Urothelium cell line (cell line): ENCODE results near the gene RBM19.
"Not testable (repeated sequence)": the region's sequence is repeated elsewhere in the genome, so short reads cannot be mapped to it uniquely, and the experiment has no call there.

Experiments used
- DNase-seq: peaks from one replicate; pipeline ENCODE4 v3.0.0; 2011; ENCODE audit warnings: low spot score, mixed read lengths
- FAIRE-seq: peaks from 2 replicates; lab custom pipeline; 2011; peaks lifted over from hg19 to GRCh38; lab: Jason Lieb, UNC

RBM19 gene

DNA sequence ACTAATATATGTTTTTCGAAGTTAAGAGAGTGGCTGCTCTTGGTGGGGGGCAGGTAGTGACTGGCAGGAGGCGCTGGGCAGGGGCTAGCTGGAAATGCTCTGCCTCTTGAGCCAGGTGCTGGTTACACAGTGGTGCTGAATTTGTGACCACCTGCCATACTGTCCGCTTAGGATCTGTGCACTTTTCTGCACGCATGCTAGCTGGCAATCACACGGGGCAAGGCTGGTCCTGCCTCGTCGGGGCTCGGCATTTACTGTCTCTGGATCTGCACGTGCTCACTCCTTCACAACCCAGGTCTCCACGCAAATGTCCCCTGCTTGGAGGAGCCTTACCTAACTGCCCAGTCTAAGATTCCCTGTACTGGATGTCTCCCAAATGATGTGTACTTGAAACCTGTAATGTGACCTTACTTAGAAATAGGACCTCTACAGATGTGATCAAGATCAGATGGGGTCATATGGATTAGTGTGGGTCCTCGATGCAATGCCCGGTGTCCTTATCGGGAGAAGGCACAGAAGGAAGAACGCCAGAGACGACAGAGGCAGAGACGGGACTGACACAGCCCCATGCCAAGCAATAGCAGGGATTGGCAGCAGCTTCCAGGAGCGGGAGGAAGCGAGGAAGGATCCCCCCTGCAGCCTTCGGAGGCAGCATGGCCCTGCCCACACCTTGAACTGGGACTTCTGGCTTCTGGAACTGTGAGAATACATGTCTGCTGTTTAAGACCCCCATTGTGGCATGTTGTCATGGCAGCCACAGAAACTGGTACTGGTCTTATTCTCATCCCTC is 59.5 kb downstream of the RBM19 start:
- DNase-seq = no peak
- FAIRE-seq = no peak

DNA sequence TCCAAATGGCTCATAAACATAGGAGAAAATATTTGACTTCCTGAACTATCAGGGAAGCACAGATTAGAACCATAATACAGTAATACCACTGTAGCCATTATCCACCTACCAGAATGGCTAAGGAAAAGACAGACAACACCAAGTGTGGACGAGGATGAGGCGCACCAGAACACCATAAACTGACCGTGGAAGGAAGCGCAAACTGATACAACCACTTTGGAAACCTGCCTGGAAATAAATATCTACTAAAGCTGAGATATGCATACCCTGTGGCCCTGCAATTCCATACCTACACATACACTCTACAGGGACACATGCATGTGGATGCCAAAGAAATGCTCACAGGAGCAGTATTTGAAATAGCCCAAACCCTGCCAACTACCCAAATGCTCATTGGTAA is 60.3 kb downstream of the RBM19 start:
- no peak for FAIRE-seq
- no peak for DNase-seq

DNA sequence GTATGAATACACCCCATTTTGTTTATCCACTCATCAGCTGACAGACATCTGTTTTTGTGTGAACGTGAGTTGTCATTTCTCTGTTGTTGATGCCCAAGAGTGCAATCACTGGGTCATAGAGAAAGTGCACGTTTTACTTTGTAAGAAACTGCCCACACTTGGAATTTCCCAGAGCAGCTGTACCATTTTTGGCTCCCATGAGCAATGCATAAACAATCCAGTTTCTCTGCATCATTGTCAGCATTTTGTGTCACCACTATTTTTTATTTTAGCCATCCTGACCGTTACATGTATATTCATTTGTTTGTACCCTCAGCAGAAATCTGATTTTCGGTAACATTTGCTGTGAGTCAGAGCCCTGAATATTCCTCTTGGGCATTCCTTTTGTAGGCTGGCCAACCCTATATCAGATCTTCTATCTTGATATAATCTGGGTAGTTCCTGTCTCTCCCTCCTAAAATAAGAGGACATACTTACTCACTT is 62.7 kb downstream of the RBM19 start:
- DNase-seq (no peak), FAIRE-seq (no peak)

DNA sequence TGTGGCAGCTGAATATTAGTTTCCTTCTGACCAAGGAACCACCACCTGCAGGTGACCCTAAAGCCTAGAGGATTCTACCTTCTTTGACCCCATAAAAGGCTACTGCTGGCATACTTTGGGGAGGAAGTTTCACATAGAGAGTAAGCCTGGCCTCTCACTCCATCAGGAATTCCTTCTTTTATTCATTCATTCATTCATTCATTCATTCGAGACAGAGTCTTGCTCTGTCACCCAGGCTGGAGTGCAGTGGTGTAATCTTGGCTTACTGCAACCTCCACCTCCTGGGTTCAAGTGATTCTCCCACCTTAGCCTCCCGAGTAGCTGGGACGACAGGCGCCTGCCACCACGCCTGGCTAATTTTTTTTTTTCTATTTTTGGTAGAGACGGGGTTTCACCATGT is 64.8 kb downstream of the RBM19 start:
- DNase-seq, FAIRE-seq: not testable (repeated sequence)

- DNase-seq = no peak
- no peak for FAIRE-seq
Observed at GRCh38 chr12:113900716-113901115, 65.4 kb downstream of the RBM19 start.

- FAIRE-seq (no peak), DNase-seq (no peak)
Observed at GRCh38 chr12:113899561-113900471, 66.3 kb downstream of the RBM19 start.

DNA sequence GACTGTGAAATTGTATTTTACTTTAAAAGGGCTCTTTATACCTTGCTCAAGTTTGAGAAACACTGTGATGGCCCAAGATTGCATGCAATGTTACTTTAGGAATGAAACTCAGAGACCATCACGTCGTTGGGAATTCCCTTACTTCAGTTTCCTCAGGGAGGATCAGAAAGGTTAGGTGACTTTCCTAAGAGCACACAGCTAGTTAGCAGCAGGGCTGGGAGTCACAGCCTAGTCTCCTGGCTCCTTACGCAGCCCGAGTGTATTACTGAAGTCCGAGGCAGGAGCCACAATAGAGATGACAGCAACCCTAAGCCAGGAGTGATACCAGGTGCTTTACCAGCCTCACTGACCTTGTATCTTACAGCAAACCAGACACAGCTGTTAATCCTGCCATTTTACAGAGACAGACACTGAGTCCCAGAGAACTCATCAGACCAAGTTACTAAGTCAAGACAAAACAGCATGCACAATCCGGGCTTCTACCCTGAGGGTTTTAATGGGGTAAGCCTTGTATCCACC is 67.0 kb downstream of the RBM19 start:
- no peak for FAIRE-seq

GRCh38 chr12:113898466-113898865 is 67.7 kb downstream of the RBM19 start:
- no peak for DNase-seq
- FAIRE-seq = no peak

More for the DNA sequence above, 67.0 kb downstream of the RBM19 start:
- no peak for DNase-seq

DNA sequence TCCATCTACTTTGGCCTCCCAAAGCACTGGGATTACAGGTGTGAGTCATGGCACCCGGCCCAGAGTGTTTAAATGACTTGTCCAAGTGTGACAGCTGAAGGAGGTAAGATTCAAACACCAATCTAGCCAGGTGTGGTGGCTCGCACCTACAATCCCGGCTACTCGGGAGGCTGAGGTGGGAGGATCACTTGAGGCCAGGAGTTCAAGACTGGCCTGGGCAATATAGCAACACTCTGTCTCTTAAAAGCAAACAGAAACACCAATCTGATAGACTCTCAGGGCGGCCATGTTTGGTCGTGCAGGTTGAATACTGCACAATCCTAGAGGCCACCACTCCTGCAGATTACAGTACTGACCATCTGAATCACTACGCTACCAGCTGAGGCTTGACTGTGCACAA is 68.7 kb downstream of the RBM19 start:
- peak; percentile 35 for FAIRE-seq

GRCh38 chr12:113896841-113897240 is 69.3 kb downstream of the RBM19 start:
- no peak for DNase-seq
- FAIRE-seq = no peak

More for the DNA sequence above, 68.7 kb downstream of the RBM19 start:
- no peak for DNase-seq

DNA sequence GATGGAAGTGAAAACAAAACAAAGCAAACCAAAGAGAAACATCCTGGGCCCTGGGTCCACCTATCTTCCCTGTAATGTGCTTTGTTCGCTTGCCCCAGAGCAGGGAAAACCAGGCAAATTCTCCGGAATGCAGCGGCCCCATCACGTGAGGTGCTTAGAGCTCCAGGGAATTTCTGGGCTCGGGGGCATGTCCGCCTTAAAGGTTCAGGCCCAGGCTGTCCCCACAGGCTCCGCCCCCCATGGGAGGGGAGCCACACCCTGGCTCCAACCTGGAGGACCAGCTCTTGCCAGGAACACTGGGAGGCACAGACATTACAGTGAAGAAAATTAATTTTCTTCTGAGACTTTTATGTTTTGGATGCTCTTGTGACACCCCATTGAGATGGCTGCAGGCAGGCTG is 69.9 kb downstream of the RBM19 start:
- DNase-seq = no peak
- FAIRE-seq = no peak

DNA sequence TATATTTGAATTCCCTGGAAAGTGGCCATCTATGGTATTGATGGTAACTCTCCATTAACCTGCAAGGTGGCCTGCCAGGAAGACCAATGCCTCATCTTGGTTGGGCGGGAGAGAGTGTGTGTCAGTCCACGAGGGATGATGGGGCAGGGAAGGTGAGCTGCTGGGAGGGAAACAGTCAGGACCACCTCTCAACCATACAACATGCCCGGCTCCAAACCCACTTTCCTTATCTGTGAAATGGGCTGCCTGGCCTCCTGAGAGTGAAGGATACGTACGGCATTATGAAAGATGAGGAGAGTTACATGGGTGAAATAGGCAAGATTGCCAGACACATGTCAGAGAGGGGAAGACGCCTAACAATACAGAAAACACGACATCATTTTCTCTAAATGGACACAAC is 70.9 kb downstream of the RBM19 start:
- FAIRE-seq = no peak

DNA sequence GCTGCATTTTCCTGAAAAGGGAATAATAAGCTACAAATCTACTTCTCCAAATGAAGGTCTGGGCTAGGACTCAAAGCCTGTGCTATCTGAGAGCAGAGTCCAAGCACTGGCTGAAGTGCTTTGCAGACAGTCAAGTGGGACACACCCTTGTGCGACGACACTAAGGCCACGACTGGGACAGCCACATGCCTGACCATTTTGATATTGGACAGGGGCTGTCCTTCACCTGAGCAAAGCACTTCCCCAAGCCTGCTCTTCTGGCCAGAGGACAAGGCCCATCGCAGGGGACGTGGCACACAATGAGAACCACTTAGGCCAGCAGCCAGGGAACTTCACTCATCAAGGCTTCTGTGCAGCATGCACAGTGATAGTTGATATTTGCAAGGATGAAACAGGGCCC is 71.4 kb downstream of the RBM19 start:
- DNase-seq = no peak
- FAIRE-seq = no peak

More for the DNA sequence above, 70.9 kb downstream of the RBM19 start:
- DNase-seq = no peak

- DNase-seq (no peak), FAIRE-seq (no peak)
Observed at GRCh38 chr12:113893221-113893620, 72.9 kb downstream of the RBM19 start.

GRCh38 chr12:113892556-113892955 is 73.6 kb downstream of the RBM19 start:
- DNase-seq = no peak
- no peak for FAIRE-seq

DNA sequence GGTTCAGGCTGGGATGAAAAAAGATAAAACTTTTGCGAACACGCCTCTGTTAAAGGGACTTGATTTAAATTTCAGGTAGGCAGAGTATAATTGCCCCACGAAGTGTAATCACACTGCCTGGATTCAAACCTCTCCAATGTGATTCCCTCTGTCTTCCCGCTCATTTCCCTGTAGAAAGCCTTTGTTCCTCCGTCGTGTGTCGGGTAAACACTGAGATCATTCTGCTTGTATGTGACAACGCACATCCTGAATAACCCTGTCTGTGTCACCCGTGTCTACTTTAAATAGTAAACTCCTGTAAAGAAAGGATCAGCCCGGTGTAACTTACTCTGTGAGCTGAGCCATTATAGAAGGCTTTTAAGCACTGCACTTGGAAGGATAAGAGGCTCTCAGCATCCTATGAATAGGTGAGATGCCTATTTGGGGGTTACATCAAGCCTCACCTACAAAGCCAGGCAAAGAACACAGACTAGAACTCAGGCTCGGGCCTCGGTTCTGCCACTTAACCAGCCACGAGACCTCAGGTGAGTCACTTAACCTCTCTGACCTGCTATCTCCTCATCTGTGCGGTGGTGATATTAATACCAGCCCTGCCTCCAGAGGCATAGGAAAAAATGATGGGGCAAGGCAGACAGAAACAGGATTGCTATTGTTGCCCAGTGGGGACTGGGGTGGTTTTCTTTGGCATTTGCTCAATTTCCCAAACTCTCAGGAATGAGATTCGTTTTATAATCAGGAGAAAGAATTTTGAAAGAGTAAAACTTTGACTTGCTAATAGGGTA is 74.2 kb downstream of the RBM19 start:
- FAIRE-seq (no peak), DNase-seq (no peak)

- FAIRE-seq = no peak
Observed at GRCh38 chr12:113891167-113891692, 74.9 kb downstream of the RBM19 start.

DNA sequence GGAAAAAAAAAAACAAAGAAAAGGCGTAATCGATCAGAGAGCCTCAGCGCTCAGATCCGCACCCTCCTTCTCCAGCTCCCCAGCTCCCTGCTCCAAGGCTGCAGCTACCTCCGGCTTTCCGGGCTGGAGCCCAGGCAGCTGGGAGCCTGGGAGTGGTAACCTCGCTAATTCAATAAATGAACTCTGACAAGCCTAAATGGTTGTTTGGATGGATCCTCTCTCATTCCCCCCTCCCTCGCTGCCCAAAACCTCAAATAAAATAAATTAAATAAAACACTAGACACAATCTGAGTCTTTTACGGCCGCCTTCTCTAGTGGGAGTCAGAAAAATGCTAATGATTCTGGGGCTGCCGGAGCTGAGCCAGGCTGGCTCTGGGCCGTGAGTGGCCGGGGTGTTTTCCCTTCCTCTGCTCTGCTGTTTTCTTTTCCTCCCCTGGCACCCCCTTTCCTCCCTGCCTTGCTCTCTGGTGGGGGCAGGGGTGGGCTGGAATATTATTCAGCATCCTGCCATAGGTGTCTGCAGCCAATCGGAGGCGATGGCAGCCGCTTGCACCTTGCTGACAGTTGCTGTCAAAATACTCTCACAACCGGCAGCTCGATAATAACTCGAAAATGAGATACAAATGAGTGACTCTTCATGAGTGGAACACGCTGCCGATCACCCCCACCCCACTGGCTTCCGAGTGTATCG is 76.1 kb downstream of the RBM19 start:
- FAIRE-seq (no peak), DNase-seq (no peak)

More at GRCh38 chr12:113891167-113891692, 74.9 kb downstream of the RBM19 start:
- no peak for DNase-seq

DNA sequence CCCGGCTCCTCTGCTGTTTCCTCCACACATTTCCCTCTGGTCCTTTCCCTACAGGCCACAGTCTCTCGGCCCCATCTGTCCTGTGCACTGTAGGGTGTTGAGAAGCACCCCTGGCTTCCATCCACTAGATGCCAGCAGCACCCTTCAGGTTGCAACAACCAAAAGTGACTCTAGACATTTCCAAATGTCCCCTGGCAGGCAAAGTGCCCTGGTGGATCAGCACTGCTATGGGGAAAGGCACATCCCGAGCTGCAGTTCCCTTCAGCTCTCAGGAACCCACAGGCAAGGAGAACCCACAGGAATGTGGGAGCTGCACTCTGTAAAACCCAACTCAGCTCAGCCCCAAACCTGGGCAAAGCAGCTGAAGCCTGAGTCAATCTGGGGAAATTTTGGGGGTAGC is 77.0 kb downstream of the RBM19 start:
- FAIRE-seq (no peak), DNase-seq (no peak)

GRCh38 chr12:113888435-113888834 is 77.7 kb downstream of the RBM19 start:
- no peak for DNase-seq
- no peak for FAIRE-seq
